GM11168 (cell line): ENCODE measurements around the gene CYP26A1.

ENCODE experiments used
- in situ Hi-C: fragments of 300-500 bp; cut with MboI; formaldehyde crosslinking; loops from one replicate; pipeline ENCODE4 v1.12.0; 2022; ENCODE audit warnings: low sequenced_read_pairs; ENCODE audit not compliant: unreplicated experiment

The CYP26A1 gene

GRCh38 chr10:93063977-93064660 lies 9.6 kb upstream of the CYP26A1 start:
- in situ Hi-C loops: no loop called here

- in situ Hi-C loops: no loop called here
These were observed 8.6 kb upstream of the CYP26A1 start for GRCh38 chr10:93064874-93065660.

GRCh38 chr10:93065675-93066543 lies 7.8 kb upstream of the CYP26A1 start:
- in situ Hi-C loops: no loop called here

GRCh38 chr10:93066544-93066913 lies 7.2 kb upstream of the CYP26A1 start:
- in situ Hi-C loops: no loop called here

- in situ Hi-C loops: no loop called here
These were observed 6.0 kb upstream of the CYP26A1 start for GRCh38 chr10:93067443-93068365.

GRCh38 chr10:93068411-93069244 lies 5.1 kb upstream of the CYP26A1 start:
- in situ Hi-C loops: no loop called here

GRCh38 chr10:93069245-93069561 lies 4.5 kb upstream of the CYP26A1 start:
- in situ Hi-C loops: no loop called here

GRCh38 chr10:93070378-93071176 lies 3.1 kb upstream of the CYP26A1 start:
- in situ Hi-C loops: no loop called here

GRCh38 chr10:93071177-93071472 lies 2.6 kb upstream of the CYP26A1 start:
- in situ Hi-C loops: no loop called here

- in situ Hi-C loops: no loop called here
These were observed 1.9 kb upstream of the CYP26A1 start for GRCh38 chr10:93071674-93072224.

GRCh38 chr10:93072225-93072712 lies 1.4 kb upstream of the CYP26A1 start:
- in situ Hi-C loops: no loop called here

- in situ Hi-C loops: no loop called here
These were observed 767 bp upstream of the CYP26A1 start for GRCh38 chr10:93072713-93073538.

- in situ Hi-C loops: no loop called here
These were observed 479 bp downstream of the CYP26A1 start for GRCh38 chr10:93074147-93074596.

- in situ Hi-C loops: loop anchor here (25.0 kb wide), 1 partner anchor 413 kb away; the partner anchor contains the start of genes CEP55 and MYOF
These were observed 1.1 kb downstream of the CYP26A1 start for GRCh38 chr10:93074597-93075368.

- in situ Hi-C loops: loop anchor here (25.0 kb wide), 1 partner anchor 412 kb away; the partner anchor contains the start of genes CEP55 and MYOF
These were observed 1.9 kb downstream of the CYP26A1 start for GRCh38 chr10:93075369-93076221.
